ENCODE results near the gene NUDCD3. TPM values are rescaled to one million over a fixed set of nuclear protein-coding genes. Genes with fewer than 3 reads are reported as not detected.

Gene NUDCD3
- total and polyA plus RNA-seq, 7 donors, result 34.6 to 140 (median 97.7) TPM

DNA sequence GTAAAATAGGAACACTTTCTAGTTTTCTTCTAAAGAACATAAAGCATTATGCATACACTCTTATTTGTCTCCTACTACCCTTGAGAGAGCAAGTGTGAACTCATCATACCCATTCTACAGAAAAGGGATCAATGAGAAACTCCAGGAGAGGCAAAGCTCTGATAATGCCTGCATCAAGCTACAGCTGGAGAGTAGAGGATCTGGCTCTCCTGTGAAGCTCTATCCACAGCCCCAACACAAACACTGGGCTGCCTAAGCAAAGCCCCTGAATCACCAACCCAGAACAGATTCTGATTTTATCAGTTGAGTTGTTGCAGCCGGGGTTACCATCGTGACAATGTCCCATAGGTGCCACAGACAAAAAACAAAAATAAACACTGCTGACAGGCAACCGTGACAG lies 74.9 kb downstream of the NUDCD3 start:
- Histone ChIP-seq H3K9me3 (no peaks in the 10 kb centered on the region), H3K27ac (no peak overlapping the region), H3K27me3 (ENCODE audit: insufficient read depth in 3 of 3, low read length in 2 of 3) (no peaks in the 10 kb centered on the region), H3K4me3 (no peak overlapping the region), H3K36me3 (ENCODE audit: insufficient read depth in 1 of 2, low read depth in 1 of 2) (peaks cover 0 to 17% of the 10 kb centered on the region in 2 donors), H3K4me1 (no peaks in the 10 kb centered on the region)
- ATAC-seq (no peak), DNase-seq (no peak)
- WGBS, 3 donors, result 80 to 98% (median 87%) methylated on average over 3 of the region's 3 CpGs
- intact Hi-C loops (cut with DNase I), result no loop called here
- TF ChIP-seq, protein P1, sequence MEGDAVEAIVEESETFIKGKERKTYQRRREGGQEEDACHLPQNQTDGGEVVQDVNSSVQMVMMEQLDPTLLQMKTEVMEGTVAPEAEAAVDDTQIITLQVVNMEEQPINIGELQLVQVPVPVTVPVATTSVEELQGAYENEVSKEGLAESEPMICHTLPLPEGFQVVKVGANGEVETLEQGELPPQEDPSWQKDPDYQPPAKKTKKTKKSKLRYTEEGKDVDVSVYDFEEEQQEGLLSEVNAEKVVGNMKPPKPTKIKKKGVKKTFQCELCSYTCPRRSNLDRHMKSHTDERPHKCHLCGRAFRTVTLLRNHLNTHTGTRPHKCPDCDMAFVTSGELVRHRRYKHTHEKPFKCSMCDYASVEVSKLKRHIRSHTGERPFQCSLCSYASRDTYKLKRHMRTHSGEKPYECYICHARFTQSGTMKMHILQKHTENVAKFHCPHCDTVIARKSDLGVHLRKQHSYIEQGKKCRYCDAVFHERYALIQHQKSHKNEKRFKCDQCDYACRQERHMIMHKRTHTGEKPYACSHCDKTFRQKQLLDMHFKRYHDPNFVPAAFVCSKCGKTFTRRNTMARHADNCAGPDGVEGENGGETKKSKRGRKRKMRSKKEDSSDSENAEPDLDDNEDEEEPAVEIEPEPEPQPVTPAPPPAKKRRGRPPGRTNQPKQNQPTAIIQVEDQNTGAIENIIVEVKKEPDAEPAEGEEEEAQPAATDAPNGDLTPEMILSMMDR (IDR thresholded peaks at IDR 0.05), result no peak

DNA sequence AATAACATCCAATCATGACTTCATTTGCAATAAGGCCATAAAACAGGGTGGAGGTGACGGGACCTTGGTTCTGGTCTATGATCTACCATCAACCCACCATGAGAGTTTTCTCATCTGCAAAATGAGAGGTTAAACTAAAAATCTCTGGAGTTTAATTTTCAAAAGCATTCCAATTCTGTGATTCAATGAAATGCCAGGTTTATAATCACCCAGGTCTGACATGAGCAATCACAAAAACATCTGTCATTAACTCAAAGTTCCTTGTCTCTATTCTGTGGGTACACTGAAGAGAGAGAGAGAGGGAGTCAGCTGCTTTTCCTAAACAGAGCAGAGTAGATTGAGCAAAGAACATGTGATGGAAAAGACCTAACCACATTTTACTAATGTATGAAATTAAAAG lies 75.4 kb downstream of the NUDCD3 start:
- peaks cover 0 to 17% of the 10 kb centered on the region in 2 donors for H3K36me3 ChIP-seq (ENCODE audit: insufficient read depth in 1 of 2, low read depth in 1 of 2)
- 94 to 100% (median 96%) methylated on average over 1 of the region's 1 CpG for WGBS, 3 donors

GRCh38 chr7:44411306-44411705 lies 79.2 kb downstream of the NUDCD3 start:
- H3K4me1 ChIP-seq, result peaks cover 7% of the 10 kb centered on the region
- H3K9me3 ChIP-seq, result no peaks in the 10 kb centered on the region
- intact Hi-C loops (cut with DNase I), result no loop called here
- DNase-seq (no peak), ATAC-seq (no peak)
- no peak overlapping the region for H3K27ac ChIP-seq
- no peak overlapping the region for H3K4me3 ChIP-seq
- H3K36me3 ChIP-seq (ENCODE audit: insufficient read depth in 1 of 2, low read depth in 1 of 2), result peaks cover 0 to 12% of the 10 kb centered on the region in 2 donors
- TF ChIP-seq, protein P1 (IDR thresholded peaks at IDR 0.05), result no peak
- no peaks in the 10 kb centered on the region for H3K27me3 ChIP-seq (ENCODE audit: insufficient read depth in 3 of 3, low read length in 2 of 3)
- WGBS, 3 donors, result 97 to 99% (median 97%) methylated on average over 2 of the region's 2 CpGs

More for the DNA sequence above, 75.4 kb downstream of the NUDCD3 start:
- no peaks in the 10 kb centered on the region for H3K4me1 ChIP-seq
- ATAC-seq (no peak), DNase-seq (no peak)
- intact Hi-C loops (cut with DNase I), result no loop called here
- no peaks in the 10 kb centered on the region for H3K27me3 ChIP-seq (ENCODE audit: insufficient read depth in 3 of 3, low read length in 2 of 3)
- no peak overlapping the region for H3K4me3 ChIP-seq
- no peaks in the 10 kb centered on the region for H3K9me3 ChIP-seq
- H3K27ac ChIP-seq, result no peak overlapping the region
- TF ChIP-seq, protein P1 (IDR thresholded peaks at IDR 0.05), result no peak

DNA sequence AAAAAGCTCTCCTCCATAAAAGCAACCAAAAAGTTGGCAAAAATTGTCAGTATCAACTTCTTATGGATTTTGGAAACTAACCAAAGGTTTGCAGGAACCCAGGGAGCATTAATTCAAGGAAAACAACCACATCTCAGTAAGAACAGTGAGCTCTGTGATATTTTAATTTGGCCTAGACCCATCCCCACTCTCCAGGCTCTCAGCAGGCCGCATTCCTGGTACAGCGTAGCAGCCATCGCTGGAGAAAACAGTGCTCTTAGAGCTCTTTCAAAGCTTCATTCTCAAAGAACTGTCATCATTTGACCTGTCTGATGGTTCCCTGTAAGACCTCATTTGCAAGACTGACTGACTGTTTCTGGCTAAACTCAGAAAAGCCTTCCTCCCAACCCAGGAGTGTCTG lies 81.9 kb downstream of the NUDCD3 start:
- intact Hi-C loops (cut with DNase I), result loop anchor here in 1 of 2 donors (5.0 kb wide), 1 partner anchor 39 kb away; no protein-coding TSS in a partner anchor
- WGBS, 3 donors, result 60 to 74% (median 62%) methylated on average over 3 of the region's 3 CpGs
- ATAC-seq (no peak), DNase-seq (no peak)
- no peaks in the 10 kb centered on the region for H3K9me3 ChIP-seq
- no peak overlapping the region for H3K27ac ChIP-seq
- peaks cover 0 to 17% of the 10 kb centered on the region in 2 donors for H3K36me3 ChIP-seq (ENCODE audit: insufficient read depth in 1 of 2, low read depth in 1 of 2)
- no peaks in the 10 kb centered on the region for H3K27me3 ChIP-seq (ENCODE audit: insufficient read depth in 3 of 3, low read length in 2 of 3)
- TF ChIP-seq, protein P1 (IDR thresholded peaks at IDR 0.05), result no peak
- peaks cover 7% of the 10 kb centered on the region for H3K4me1 ChIP-seq
- no peak overlapping the region for H3K4me3 ChIP-seq

GRCh38 chr7:44403775-44404174 lies 86.7 kb downstream of the NUDCD3 start:
- intact Hi-C loops (cut with DNase I), result no loop called here
- no peaks in the 10 kb centered on the region for H3K9me3 ChIP-seq
- DNase-seq (no peak), ATAC-seq (peak in 2 of 4 donors; percentile 63 to 74)
- WGBS, 3 donors, result 50 to 66% (median 53%) methylated on average over 2 of the region's 2 CpGs
- H3K27ac ChIP-seq, result no peak overlapping the region
- H3K36me3 ChIP-seq (ENCODE audit: insufficient read depth in 1 of 2, low read depth in 1 of 2), result peaks cover 0 to 21% of the 10 kb centered on the region in 2 donors
- H3K4me1 ChIP-seq, result peaks cover 22% of the 10 kb centered on the region
- H3K27me3 ChIP-seq (ENCODE audit: insufficient read depth in 3 of 3, low read length in 2 of 3), result no peaks in the 10 kb centered on the region
- TF ChIP-seq, protein P1 (IDR thresholded peaks at IDR 0.05), result no peak
- H3K4me3 ChIP-seq, result no peak overlapping the region

Data from psoas muscle (tissue), 8 donors.